NCI-H748 (cell line): Measurements from ENCODE around the gene MINDY3.

ENCODE experiments used
- DNase-seq: peaks from one replicate; lab custom pipeline; 2025; ENCODE audit not compliant: unreplicated experiment; lab: John Stamatoyannopoulos, UW

The MINDY3 gene

DNA sequence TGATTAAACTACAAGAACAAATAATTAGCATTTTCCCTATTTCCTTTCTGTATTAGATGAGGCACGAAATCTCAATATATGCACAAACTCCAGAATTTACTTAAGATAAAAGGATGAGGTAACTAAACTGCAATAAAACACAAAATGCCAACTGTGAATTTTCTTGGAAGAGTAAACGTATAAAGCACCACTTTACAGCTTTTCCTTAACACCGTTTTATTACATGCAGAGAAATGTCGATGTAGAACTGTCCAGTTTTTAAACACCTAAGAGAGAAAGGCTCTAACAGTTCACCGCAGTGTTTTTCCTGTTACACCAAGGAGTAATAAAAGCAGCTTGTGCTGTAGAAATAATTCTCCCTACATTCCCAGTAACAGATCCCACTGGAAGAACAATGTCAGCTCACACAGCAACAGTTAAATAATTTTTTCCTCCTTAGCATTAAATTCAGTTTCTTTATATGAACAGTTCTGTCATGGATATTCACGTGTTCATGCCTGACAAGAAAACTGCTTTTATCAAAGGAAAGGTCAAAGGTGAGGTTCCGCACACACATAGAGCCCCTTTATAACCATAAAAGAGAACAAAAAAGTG is 52.0 kb downstream of the MINDY3 start:
- DNase-seq, result no peak

DNA sequence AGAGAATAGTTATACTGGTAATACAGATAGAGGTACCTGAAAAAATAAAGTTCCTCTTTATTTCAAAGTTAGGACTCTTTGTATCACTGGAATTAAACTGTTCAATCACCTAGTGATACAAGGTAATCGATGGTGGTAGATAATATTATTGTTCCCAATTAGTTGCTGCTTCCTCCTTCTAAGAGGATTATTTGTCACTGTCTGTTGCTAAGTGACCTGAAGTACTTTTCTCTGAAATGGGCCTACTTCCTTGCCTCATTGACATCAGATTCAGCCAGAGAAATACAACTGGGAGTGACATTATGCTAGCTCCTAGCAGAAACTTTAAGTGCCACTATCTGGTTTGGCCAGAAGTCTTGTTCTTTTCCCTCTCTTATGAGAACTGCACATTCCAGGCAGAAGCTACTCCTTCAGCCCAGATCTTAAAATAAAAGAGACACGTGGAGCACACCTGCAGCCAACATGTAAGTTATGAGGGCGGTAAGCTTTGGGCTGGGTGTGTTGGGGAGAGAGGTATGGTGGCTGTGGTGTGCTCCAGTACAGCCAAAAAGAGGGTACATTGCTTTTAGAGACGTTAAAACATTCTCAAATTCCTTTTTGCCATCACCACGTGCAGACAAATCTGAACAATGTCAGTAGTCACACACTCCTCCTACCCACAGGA is 54.8 kb downstream of the MINDY3 start:
- DNase-seq, result no peak

DNA sequence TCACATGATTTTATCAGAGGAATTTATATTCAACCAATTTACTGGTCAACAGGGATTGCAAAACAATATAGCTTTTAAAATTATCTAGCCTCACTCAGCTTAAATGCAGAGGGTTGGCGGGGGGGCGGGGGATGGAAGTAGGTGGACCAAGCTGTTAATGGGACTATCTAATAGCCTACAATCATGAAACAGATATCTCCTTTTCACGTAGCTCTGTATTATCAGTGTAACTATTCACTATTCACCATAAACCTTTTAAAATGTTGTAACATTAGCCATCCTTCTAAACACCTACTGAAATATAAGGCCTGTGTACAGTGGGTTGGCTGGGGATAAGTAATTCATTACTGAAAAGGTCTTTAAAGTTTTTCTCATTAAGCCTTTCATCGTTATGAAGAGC is 56.2 kb downstream of the MINDY3 start:
- no peak for DNase-seq

DNA sequence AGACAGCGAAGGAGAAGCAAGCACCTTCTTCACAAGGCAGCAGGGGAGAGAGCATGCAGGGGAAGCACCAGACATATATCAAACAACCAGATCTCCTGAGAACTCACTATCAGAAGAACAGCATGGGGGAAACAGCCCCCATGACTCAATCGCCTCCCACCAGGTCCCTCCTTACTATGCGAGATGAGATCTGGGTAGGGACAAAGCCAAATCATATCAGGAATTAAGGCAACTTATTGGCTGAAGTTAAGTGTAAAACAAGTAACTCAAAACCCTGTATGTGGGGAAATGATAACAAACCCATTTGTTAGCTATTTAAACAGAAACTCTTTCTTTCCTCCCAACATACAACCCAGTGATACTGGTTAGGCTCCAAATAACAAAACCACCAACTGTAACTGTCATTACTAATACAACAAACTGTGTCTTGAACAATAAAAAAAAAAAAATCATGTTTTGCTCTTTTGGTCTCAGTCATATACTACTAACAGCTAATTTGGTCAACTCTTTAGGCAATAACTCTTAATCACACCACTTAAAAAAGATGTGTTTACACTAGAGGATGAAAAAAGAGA is 57.8 kb downstream of the MINDY3 start:
- no peak for DNase-seq

DNA sequence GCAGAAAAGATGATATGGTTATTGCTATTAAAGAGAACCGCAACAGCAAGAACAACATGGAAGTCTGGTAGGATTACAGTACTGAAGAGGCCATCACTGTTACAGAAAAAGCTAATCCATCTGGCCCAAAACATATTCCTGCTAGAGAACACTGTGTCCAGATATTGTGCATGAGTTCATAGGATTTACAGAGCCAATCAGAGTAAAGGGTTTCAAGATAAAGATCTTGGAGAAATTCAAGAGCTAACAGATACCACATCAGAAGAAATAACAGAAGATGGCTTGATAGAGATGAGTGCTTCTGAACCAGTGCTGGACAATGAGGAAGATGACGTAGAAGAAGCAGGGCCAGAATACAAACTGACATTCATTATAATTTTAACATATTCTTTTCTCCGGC is 58.7 kb downstream of the MINDY3 start:
- DNase-seq, result no peak

DNA sequence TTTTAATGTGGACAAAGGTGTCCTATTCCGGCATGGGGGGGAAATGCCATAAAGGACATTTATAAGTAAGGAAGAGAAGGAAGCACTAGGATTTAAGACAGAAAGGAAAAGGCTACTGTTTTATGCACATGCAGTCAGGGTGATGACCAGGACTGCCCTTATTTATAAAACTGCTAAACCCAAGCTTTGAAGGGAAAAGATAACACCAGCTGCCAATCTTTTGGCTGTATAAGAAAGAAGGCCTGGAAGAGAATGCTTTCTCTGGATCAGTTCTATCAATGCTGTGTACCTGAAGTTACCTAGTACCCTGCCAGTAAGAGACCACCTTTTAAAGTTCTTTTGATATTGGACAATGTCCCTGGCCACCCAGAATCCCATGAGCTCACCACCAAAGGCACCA is 59.2 kb downstream of the MINDY3 start:
- DNase-seq, result no peak

DNA sequence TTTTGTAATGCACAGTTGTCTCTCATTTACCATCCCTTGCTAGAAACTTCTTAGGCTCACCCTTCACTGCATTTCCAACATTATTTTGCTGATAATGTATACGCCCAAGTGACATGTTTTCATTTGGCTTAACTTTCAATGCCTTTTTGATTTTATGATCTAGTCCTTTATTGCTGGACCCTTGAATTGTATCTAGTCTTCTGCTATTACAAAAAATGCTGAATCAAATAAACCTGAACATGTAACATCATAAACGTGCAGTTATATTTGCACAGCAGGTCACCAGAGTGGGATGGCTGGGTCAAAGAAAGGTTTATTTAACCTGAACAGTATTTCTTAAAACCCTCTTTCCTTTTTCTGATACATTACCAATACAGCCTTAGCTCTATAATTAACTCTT is 63.0 kb downstream of the MINDY3 start:
- no peak for DNase-seq

DNA sequence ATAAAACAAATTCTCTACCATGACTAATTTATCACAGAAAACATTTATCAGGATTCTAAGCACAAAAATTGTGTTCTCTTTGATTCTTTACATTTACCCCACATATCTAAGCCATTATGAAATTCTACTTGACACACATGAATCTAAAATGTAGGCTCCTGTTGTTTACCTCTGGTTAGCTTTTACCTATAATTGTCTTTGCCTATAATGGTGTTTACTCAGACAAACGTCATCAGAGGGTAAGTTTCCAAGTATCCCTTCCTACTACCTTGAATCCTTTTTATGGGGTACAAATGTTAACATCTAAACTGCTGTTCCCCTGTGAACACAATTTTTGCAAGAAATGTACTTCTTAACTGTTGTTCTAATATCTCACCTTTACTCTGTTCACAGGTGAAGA is 63.5 kb downstream of the MINDY3 start:
- DNase-seq, result peak; percentile 46

DNA sequence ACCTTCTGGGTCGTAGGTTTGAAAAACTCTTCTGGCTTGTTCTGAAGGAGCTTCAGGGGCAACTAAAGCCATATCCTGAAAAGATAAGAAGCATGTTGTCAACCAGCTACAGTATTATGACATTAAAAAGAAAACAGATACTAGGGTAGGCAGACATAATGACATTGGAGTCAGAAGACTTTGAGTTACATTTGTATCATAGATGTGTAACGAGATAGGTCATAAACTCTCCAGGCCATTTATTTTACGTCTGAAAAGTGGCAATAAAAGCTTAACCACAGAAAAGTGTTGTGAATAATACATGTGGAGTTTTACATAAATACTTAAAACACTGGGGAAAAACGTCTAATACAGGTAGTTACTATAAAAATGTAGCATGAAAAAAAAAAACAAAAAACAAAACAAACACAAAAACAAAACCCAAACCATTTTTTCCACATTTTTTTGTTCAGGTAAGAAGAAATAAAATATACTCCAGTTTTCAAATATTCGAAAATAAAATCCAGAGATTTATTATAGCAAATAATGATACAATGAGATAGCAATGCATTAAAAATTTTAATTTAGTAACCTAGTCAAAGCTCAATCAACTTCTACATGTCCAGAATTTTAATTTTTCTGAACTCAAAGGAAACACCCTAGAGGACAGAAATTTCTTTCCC is 64.1 kb downstream of the MINDY3 start:
- no peak for DNase-seq

DNA sequence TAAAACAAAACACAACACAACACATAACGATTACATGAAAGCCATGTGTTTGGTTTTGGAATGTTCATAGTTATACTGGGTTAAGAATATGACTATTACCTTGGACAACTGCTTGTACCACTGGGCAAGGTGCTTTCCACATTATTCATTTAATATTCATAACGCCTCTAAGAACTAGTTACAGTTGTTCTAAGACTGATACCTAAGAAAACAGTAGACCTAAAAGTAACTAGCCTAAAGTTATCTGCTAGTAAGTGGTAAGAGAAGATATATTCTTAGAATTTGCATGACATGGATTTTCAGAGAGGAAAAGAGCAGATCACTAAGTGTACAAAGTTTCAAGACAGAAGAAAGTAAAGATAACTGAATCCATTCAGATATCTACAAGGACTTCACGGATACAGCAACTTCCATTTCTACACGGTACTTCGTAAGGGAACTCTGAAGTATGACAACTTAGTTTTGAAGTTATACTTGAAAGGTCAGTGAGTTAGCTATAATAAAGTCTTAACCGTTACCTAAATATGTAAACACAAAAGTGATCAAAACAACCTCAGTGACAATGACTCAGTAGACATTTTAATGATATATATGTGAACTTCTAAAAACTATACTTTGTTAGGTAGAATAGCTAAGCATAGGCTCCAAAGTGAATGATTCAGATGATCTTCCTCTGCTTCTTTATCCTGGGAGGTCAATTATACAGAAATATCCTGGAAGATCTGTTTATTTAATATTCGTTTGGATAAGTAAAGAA is 65.1 kb downstream of the MINDY3 start:
- no peak for DNase-seq

DNA sequence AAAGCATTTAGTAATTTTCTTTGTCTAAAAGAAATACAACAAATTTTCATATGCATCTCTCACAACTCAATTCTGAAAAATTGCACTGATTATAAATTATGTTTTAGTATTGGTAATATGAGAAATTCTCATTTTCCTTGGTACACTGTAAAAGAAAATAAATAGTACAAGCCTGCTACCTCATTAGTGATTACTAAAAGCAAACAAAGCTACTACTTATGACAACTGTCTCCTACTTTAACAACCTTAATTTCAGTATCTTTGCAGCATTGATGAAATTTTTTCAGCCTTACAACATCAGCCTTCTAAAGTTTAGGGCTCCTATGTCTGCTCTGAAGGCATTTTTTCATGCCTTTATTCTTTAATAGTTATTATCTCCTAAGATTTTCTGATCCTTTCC is 65.7 kb downstream of the MINDY3 start:
- DNase-seq, result no peak

DNA sequence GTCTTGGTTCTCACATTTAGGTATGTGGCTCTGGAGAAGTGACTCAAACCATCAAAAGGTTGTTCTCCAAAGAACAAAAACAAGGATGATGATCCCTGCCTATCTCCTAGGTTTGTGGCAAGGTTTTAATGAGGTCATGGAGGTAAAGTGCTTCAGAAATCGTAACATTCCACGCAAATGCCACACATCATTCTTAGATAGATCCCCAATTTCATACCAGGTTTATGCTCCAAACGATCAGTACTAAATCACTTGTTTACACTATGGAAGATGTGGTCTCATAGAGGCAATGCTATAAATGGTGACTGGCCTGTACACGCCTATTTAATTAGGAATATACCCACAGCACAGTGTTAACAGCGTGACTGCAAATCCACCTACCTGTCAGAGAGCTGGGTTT is 66.6 kb downstream of the MINDY3 start:
- DNase-seq, result no peak

DNA sequence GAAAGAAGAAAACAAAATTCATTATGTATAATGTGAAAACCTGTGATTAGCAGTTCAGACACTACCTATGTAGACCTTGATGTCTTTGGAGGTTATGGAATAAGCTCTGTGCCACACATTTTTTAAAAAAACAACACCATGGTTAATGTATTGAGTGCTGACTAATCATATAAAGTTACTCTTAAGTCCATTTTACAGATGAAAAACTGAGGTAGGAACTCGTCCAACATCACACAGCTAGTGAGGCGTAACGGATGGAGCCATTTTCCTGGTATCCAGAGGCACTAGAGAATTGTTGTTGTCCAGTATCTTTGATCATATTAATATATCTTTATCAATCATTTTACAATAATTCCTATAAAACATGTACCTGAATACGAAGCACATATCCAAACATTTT is 67.5 kb downstream of the MINDY3 start:
- DNase-seq, result no peak

DNA sequence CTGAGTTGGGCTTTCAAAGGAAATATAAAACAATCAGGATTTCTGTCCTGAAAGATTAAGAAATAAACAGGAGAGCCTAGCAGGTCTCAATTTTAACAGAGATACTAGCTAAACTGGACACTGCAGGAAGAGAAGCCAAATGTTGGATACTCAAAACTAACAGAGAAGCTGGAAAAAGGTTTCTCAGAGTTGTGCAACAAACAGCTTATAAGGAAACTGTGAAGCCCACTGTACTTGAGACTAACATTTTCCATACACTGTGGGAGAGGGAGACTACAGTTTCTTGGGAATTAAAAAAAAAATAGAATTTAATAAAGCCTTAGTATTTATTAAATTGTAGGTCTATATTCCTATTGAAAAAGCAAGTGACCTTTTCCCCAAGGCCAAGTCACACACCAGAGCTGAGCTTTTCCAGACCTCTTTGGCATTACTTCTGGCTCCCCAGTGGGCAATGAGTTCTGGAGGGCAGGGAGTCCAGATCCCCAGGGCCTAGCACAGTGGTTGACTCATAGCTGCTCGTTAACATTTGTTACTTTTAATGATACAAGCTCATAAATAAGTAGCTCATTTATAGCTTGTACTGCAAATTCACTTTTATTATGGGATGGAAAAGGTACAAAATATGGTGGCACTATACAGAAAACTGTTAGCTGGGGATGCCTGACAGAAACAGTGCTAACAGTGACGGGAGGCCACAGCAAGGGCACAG is 68.3 kb downstream of the MINDY3 start:
- DNase-seq, result no peak

DNA sequence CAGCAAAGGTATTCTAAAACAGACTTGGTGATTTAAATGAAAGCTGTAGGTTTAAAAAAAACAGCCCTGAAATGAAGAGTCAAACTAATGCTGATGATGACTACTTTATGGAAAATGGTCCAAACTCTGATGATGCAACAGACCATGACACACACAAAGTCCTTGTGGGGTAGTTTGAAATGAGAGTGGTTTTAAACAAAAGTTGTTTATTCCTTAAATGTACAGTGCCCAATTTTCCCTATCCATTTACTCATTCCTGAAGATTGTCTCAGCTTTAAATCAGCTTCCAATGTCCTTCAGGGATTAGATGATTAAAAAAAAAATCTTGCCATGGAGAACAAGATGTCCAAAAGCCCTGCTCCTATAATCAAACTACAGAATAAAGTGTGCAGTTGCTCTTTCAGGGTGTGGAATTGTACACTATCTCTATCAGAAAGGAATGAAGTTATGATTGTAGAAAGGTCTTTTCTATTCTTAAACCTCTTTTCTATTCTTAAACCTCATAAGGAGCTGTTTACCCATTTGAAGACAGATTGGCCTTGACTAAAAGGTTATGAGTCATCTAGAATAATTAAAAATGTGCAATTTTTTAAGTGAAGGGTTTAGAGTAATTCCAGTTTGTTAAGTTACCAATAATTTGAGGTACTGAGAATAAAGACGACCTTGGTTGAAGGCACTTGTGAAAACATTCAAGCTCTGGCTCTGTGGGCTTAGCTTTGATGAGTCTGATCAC is 70.3 kb downstream of the MINDY3 start:
- no peak for DNase-seq

DNA sequence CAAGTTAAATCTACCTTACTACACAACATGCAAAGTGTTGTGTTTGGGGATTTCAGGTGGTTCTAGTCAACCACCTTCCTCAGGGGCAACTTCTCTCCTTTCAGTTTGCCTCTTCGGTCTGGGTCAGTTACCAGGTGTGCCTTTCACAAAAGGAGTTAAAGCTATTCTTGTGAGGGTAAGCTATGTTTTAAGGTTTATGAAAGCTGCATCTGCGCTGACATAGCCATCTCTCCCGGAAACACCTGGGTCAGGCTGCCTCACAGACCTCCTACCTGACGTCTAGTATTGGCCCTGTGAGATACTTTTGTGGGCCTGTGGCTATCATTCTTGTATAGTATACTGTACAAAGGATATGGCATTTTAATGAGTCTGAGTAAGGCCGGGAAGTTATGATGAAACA is 72.9 kb downstream of the MINDY3 start:
- DNase-seq, result no peak

DNA sequence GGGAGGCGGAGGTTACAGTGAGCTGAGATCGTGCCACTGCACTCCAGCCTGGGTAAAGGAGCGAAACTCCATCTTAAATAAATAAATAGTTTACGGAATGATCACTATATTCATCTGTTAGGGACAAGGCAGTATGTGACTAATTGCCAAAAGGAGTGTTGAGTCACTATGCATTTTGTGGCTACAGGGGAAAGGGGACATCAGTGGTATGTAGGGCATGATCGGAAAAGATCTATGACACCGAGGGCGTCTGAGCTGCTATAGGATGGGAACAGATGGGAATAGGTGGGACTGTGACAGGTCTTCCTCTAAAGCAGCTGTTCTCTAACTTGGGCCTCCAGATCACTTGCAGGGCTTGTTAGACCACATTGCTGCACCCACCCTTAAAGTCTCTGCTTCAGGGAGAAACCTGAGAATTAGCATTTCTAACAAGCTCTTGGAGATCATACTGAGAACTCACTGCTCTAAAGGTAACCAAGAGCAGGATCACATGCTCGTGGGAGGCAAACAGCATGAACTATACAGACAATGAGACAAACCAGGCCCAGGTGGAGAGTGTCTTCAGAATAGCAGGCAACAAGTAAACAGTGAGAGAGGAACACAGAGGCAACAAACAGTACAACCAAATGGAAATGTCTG is 75.5 kb downstream of the MINDY3 start:
- DNase-seq, result no peak

DNA sequence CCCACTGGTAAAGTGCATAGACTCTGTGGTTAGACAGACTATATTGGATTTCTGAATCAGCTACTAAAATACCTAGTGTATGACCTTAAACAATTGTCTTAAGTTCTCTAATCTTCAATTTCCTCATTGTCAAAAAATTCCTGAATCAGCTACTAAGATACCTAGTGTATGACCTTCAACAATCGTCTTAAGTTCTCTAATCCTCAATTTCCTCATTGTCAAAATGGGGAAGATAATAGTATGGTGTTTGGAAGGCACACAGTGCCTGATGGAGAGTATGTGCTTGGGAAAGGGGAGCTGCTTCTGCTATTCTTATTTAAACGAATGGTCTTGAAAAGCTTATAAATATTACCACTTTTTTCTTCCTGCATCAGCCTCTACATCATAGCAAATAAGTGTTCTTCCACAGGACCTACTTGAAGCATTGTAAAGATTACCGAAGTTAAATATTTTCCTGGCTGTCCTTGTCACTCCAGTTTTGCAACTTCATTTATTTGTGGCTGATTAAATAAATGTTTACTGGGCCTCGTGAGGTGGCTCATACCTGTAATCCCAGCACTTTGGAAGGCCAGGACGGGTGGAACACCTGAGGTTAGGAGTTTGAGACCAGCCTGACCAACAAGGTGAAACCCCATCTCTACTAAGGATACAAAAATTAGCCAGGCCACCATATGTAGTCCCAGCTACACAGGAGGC is 76.2 kb downstream of the MINDY3 start:
- no peak for DNase-seq

DNA sequence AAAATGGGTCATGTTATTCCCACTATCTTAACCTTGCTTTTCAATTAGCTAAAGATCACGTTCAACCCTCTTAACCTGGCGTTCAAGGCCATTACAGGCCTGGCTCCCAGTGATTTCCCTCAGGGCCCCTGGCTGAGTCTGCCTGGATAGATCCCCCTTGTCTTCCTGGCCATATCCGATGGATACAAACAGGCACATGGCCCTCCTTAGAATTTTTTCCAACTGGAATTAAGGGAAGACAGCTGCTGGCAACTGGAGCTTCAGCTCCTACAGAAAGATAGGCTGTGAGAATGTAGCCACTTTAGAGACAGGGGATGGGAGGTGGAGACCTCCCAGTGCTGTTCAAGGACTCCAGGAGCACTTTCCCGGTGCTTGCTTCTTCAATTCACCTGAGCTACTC is 77.5 kb downstream of the MINDY3 start:
- DNase-seq, result no peak
